D341Med (cell line): ENCODE measurements around the gene TTN.
"Not testable (repeated sequence)": the region's sequence is repeated elsewhere in the genome, so short reads cannot be mapped to it uniquely, and the experiment has no call there.

Experiments
- DNase-seq: peaks from one replicate; pipeline ENCODE4 v3.0.0; 2012; ENCODE audit warnings: low spot score

Gene TTN

DNA sequence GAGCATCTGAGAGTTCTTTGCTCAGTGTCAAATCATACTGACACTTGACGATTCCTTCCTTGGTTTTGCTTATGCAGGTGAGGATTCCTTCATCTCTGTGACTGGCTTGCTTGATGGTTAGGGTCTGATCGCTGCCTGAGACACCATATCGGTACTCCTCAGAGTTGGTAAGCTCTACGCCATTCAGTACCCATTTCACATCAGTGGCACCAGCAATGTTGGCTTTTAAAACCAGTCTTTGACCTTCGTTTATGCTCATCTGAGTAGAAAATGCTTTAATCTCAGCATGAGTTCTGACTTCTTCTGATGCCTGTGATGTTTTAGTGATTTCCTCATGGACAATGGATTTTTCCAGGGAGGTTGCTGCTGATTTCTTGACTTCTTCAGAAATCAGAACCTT, 278.6 kb downstream of the TTN start:
- no peak for DNase-seq

- no peak for DNase-seq
Measured at GRCh38 chr2:178527592-178527991, 279.6 kb downstream of the TTN start.

DNA sequence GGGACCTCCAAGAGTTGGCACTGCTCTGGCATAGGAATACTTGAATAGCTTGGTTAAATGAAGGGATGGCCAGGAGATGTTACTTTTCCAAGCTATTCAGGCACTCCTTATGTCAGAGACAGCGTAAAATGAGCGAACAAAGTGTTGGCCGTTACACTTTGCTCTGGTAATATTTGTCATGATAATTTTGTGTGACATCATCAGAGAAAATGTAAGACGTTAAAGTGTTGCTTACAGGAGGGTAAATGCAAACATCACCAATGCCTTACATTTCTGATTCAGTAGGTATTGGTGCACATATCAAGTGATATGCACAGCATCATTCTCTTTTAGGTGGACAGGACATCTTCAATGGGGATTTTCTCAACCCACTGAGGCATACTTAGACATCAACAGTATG, 281.0 kb downstream of the TTN start:
- DNase-seq = no peak

DNA sequence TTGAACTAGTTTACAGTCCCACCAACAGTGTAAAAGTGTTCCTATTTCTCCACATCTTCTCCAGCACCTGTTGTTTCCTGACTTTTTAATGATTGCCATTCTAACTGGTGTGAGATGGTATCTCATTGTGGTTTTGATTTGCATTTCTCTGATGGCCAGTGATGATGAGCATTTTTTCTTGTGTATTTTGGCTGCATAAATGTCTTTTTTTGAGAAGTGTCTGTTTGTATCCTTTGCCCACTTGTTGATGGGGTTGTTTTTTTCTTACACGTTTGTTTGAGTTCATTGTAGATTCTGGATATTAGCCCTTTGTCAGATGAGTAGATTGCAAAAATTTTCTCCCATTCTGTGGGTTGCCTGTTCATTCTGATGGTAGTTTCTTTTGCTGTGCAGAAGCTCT, 281.8 kb downstream of the TTN start:
- DNase-seq = not testable (repeated sequence)

DNA sequence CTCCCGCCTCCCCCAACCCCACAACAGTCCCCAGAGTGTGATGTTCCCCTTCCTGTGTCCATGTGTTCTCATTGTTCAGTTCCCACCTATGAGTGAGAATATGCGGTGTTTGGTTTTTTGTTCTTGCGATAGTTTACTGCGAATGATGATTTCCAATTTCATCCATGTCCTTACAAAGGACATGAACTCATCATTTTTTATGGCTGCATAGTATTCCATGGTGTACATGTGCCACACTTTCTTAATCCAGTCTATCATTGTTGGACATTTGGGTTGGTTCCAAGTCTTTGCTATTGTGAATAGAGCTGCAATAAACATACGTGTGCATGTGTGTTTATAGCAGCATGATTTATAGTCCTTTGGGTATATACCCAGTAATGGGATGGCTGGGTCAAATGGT, 282.2 kb downstream of the TTN start:
- not testable (repeated sequence) for DNase-seq

DNA sequence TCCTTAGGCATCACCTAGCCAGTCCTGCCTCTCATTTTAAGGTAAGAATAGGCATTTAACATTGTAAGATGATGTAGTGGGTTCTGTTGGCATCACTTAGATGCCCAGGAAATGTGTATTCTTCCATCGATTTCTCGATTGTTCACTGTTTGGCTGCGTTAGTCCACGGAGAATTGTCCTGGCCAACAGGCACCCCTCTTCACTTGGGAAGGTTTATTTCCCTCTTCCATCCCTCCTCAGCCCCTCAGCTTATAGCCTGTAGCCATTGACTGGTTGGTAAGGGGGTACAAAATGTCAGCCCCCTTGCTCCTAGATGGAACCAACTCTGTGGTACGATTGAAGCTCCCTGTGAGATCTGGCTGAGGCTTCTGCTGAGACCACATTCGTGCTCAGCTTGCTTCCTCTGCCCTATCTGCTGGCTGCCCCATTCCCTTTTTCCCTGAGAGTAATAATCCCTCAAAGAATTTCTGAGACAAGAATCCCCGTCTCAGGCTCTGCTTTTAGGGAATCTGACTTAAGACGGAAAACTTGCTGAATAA, 283.6 kb downstream of the TTN start:
- no peak for DNase-seq

DNA sequence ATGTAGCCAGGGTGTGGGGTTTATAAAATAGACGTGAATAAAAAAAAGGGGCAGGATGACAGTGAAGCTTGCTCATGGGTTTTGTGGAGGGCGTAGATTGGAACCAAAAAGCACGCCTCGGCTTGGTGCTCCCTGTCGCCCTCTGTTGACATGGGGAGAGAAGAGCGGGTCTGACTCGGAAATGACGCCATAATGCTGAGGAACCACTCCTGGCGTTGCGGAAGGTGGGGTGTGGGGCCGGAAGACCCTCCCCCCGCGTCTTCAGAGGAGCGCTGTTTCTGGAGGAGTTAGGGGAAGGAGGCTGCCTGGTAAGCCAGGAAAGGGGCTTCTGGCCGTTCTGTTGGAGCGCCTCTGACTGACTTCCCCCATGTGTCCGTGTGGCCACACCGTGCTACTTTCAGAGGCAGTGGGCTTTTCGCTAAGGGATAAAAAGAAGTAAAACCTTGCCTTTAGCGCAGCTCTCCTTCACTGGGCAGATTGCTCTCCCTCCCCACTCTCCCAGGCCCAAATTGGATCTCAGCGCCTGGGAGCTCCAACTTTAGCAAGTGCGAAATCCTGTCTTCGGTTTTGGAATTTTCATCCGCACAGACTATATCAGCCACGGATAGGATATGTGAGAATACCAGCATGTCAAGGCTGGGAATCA, 284.1 kb downstream of the TTN start:
- peak; percentile 56 for DNase-seq

DNA sequence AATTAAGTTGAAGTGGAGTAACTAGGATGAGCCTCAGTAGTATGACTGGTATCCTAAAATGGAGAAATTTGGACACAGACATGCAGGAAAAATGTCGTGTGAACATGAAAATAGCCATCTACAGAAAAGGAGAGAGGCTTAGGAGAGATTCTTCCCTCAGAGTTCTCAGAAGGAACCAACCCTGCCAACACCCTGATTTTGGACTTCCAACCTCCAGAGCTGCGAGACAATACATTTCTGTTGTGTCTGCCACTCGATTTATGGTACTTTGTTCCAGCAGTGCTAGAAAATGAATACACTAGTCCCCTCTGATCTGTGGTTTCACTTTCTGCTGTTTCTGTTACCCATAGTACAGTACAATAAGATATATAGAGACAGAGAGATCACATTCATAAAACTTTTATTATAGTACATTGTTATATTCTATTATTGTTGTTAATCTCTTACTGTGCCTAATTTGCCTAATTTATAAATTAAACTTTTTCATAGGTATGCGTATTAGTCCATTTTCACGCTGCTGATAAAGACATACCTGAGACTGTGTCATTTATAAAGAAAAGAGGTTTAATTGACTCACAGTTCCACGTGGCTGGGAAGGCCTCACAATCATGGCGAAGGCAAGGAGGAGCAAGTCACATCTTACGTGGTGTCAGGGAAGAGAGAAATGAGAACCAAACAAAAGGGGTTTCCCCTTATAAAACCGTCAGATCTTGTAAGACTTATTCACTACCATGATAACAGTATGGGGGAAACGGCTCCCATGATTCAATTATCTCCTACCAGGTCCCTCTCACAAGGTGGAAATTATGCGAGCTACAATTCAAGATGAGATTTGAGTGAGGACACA, 285.7 kb downstream of the TTN start:
- no peak for DNase-seq

DNA sequence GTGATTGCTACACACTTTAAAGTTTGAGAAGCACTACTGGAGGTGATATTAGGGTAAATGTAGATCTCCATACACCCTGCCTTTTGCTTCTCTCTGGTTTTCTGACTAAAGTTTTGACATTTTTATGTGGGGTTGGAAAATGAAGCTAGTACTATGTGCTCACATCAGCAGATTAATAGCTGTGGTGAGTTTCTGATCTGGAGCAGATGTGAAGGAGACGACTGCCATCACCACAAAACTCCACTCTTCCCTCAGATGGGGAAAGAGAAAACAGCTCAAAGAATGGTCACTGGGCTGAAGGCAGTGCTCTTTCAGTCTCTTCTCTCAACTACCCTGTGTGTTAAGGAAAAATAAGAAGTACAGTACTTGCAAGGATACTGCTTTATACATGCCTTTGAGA, 289.7 kb downstream of the TTN start:
- no peak for DNase-seq

GRCh38 chr2:178514664-178515063, 292.6 kb downstream of the TTN start:
- no peak for DNase-seq

GRCh38 chr2:178513876-178514275, 293.3 kb downstream of the TTN start:
- no peak for DNase-seq

DNA sequence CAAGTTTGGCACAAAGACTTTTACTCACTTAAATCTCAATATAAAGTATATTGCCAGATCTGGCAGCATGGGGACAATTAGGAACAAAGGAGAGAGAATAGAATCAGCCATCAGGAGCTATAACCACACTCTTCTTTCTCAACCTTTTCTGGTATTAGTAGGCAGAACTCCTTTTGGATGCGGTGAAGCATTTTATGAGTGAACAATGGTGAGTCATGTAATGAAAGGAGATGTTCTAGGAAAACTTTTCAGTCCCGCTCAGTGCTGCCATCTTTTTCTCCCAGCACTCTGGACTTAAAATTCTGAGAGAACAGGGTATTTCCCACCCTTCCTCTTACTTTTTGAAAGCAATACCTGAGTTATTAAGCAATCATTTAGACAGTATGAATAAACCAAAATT, 294.7 kb downstream of the TTN start:
- no peak for DNase-seq

DNA sequence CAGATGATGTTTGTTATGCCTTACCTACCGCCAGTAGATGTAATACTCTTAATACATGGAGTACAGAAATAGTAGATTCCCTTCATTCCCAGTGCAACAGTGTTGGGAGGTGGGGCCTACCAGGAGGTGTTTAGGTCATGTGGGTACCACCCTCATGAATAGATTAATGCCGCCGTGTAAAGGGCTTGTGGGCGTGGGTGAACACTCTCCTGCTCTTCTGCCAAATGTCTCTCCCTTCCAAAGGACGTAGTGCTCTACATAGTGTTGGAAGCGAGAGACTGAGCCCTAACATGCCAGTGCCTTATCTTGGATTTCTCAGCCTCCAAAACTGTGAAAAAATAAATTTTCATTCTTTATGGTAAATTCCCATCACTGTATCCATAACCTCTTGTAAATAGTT, 296.8 kb downstream of the TTN start:
- DNase-seq = no peak

- DNase-seq = no peak
Measured at GRCh38 chr2:178508646-178509045, 298.6 kb downstream of the TTN start.

DNA sequence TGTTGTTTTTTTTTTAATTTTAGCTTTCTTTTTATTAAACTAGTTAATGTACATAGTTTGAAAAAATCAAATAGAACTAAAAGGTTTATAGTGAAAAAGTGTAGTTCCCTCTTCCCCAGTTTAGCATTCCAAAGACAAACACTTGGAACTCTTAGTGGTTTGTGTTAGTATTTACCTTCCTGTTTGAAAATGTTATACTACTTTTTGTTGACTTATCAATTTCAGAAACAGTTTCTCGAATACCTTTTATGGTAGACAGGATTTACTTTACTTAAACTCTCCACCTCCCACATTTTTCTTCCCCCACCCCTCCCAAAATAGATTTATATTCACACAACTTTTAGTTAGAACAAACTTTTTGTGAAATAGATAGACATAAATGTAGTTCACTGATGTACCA, 300.3 kb downstream of the TTN start:
- DNase-seq = no peak

DNA sequence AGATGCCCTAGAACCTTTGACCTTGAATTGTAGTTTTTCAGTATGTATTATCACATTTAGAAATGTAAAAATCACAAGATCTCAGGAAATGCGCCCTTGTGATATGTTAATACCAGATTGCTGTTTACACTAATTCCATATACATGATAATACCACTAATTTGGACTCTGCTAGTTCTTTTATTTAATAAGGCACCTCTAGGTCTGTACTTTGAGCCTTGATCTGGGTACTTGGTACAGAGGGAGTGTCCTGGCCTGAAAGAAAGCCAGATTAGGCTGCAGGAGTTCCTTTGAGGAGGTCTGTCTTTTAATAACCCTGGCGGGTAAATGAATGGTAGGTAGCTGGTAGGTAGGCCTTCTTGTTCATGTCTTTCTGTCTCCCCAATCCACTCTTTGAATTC, 300.7 kb downstream of the TTN start:
- no peak for DNase-seq

GRCh38 chr2:178506101-178506500, 301.1 kb downstream of the TTN start:
- no peak for DNase-seq

GRCh38 chr2:178502751-178503150, 304.5 kb downstream of the TTN start:
- no peak for DNase-seq

DNA sequence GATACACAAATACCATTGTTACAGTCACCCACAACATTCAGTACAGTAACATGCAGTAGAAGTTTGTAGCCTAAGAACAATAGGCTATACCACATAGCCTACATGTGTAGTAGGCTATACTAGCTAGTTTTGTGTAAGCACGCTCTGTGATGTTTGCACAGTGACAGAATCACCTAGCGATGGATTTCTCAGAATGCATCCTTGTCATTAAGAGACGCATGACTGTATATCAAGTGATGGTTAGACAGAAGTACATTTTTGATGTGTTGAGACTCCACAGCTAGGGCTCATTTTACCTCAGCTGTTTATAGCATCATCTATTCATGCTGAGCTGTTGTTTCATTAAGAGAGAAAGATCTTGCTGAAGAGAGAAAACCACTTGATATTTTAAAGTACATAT, 307.6 kb downstream of the TTN start:
- no peak for DNase-seq

- no peak for DNase-seq
Measured at GRCh38 chr2:178498137-178498536, 309.1 kb downstream of the TTN start.

GRCh38 chr2:178496049-178496448, 311.2 kb downstream of the TTN start:
- DNase-seq = no peak

- DNase-seq = no peak
Measured at GRCh38 chr2:178491612-178492011, 315.6 kb downstream of the TTN start.

- DNase-seq = no peak
Measured at GRCh38 chr2:178485356-178485755, 321.9 kb downstream of the TTN start.
